AG09309 (cell line): Measurements from ENCODE around the gene RIPOR3.
"Not testable (repeated sequence)": the region's sequence is repeated elsewhere in the genome, so short reads cannot be mapped to it uniquely, and the experiment has no call there.

Source experiments
- DNase-seq: peaks from one replicate; pipeline ENCODE4 v3.0.0-alpha.2; 2010; ENCODE audit warnings: low read depth
- H3K4me3 ChIP-seq: 2 replicates; pipeline ENCODE4 v1.5.1; 2011; ENCODE audit warnings: mild to moderate bottlenecking, low read depth, low read length, moderate library complexity; ENCODE audit not compliant: control insufficient read depth
- CTCF ChIP-seq: IDR thresholded peaks from 2 replicates; pipeline ENCODE4 v1.5.1; 2011; ENCODE audit warnings: mild to moderate bottlenecking, low read depth, low read length, inconsistent platforms; ENCODE audit not compliant: insufficient read depth, control insufficient read depth; ENCODE audit errors: missing control alignments

Gene RIPOR3

GRCh38 chr20:50569864-50570836, 121.2 kb downstream of the RIPOR3 start:
- TF ChIP-seq CTCF, result peak; percentile 64
- DNase-seq, result no peak
- H3K4me3 ChIP-seq, result no peak overlapping the region

GRCh38 chr20:50569487-50569863, 121.9 kb downstream of the RIPOR3 start:
- H3K4me3 ChIP-seq, DNase-seq: not testable (repeated sequence)

GRCh38 chr20:50568549-50568942, 122.8 kb downstream of the RIPOR3 start:
- no peak for TF ChIP-seq CTCF
- DNase-seq, result no peak
- no peak overlapping the region for H3K4me3 ChIP-seq

- TF ChIP-seq CTCF, result no peak
- no peak for DNase-seq
- H3K4me3 ChIP-seq, result no peak overlapping the region
Measured at GRCh38 chr20:50567860-50568548, 123.3 kb downstream of the RIPOR3 start.

GRCh38 chr20:50565871-50566270, 125.5 kb downstream of the RIPOR3 start:
- TF ChIP-seq CTCF, result no peak

GRCh38 chr20:50565383-50565782, 126.0 kb downstream of the RIPOR3 start:
- no peak for TF ChIP-seq CTCF
- no peak for DNase-seq
- H3K4me3 ChIP-seq, result no peak overlapping the region

More at GRCh38 chr20:50565871-50566270, 125.5 kb downstream of the RIPOR3 start:
- DNase-seq, result no peak
- H3K4me3 ChIP-seq, result no peak overlapping the region
